Endodermal cell (in vitro differentiated cells): ENCODE measurements around the gene SNX20. TPM values are rescaled to one million over a fixed set of nuclear protein-coding genes. Genes with fewer than 3 reads are reported as not detected.

Source experiments
- DNase-seq: peaks from one replicate; pipeline ENCODE4 v3.0.0-alpha.2; 2017
- H3K27ac ChIP-seq: 2 replicates; pipeline ENCODE4 v1.5.1; 2013; ENCODE audit warnings: mild to moderate bottlenecking, low read depth, low read length, moderate library complexity
- H3K27me3 ChIP-seq: 2 replicates; pipeline ENCODE4 v1.6.1; 2013; ENCODE audit warnings: mild to moderate bottlenecking, low read length, moderate library complexity; ENCODE audit not compliant: insufficient read depth, control insufficient read depth, poor library complexity, severe bottlenecking
- H3K36me3 ChIP-seq: 2 replicates; pipeline ENCODE4 v1.7.0; 2013; ENCODE audit warnings: mild to moderate bottlenecking, low read length, moderate library complexity; ENCODE audit not compliant: control insufficient read depth, insufficient read depth
- H3K4me1 ChIP-seq: one replicate; pipeline ENCODE4 v1.7.0; 2013; ENCODE audit warnings: low read length; ENCODE audit not compliant: control insufficient read depth, insufficient read depth
- H3K4me3 ChIP-seq: 2 replicates; pipeline ENCODE4 v1.5.1; 2013; ENCODE audit warnings: mild to moderate bottlenecking, low read length, moderate library complexity
- H3K9ac ChIP-seq: 2 replicates; pipeline ENCODE4 v1.6.1; 2013; ENCODE audit warnings: mild to moderate bottlenecking, low read length, moderate library complexity; ENCODE audit not compliant: poor library complexity, severe bottlenecking; ENCODE audit errors: extremely low read depth
- H3K9me3 ChIP-seq: 2 replicates; pipeline ENCODE4 v1.6.1; 2013; ENCODE audit warnings: mild to moderate bottlenecking, low read length, moderate library complexity; ENCODE audit not compliant: control insufficient read depth
- H3K27ac Mint-ChIP-seq: 2 replicates; pipeline ENCODE4 v1.8.0; 2020; ENCODE audit warnings: mixed read lengths
- H3K27me3 Mint-ChIP-seq: 2 replicates; pipeline ENCODE4 v1.8.0; 2021; ENCODE audit warnings: mild to moderate bottlenecking, mixed read lengths; ENCODE audit not compliant: insufficient read depth
- H3K36me3 Mint-ChIP-seq: 2 replicates; pipeline ENCODE4 v1.8.0; 2020; ENCODE audit warnings: low read depth, mixed read lengths
- H3K4me1 Mint-ChIP-seq: 2 replicates; pipeline ENCODE4 v1.8.0; 2020; ENCODE audit warnings: mixed read lengths
- H3K4me3 Mint-ChIP-seq: 2 replicates; pipeline ENCODE4 v1.8.0; 2020; ENCODE audit warnings: mild to moderate bottlenecking, moderate library complexity, mixed read lengths
- H3K9me3 Mint-ChIP-seq: 2 replicates; pipeline ENCODE4 v1.8.0; 2020; ENCODE audit warnings: mild to moderate bottlenecking, mixed read lengths
- WGBS, 2 experiments: methylation state at CpG; one replicate each; pipeline versions ENCODE4 v1.1.5 to v1.1.7; 2013; ENCODE audit warnings: missing lambda C conversion rate in 2 of 2, mixed read lengths in 1 of 2; ENCODE audit not compliant: insufficient coverage in 1 of 2, insufficient read length in 1 of 2; 5-methylcytosine and 5-hydroxymethylcytosine counted together
- total RNA-seq, 2 donors: library from RNA; stranded (reverse); fragmentation: NEBNext Ultra II Directional in 1 of 2; extraction: Animal tissue kit (Norgen Biotek cat#: 25700) in 1 of 2; gene quantifications; 2 replicates in 1 of 2; 3 replicates in 1 of 2; pipeline ENCODE4 v1.2.1, GENCODE V29; 2021
- TF ChIP-seq, protein P1 (sequence below): fragments of 200-600 bp; sonication (generic); conservative IDR thresholded peaks from 2 replicates; pipeline ENCODE4 v1.5.0; 2021; ENCODE audit warnings: antibody characterized with exemption, mild to moderate bottlenecking

SNX20 gene
- total RNA-seq, 2 donors from 2014 or later, result not detected

DNA sequence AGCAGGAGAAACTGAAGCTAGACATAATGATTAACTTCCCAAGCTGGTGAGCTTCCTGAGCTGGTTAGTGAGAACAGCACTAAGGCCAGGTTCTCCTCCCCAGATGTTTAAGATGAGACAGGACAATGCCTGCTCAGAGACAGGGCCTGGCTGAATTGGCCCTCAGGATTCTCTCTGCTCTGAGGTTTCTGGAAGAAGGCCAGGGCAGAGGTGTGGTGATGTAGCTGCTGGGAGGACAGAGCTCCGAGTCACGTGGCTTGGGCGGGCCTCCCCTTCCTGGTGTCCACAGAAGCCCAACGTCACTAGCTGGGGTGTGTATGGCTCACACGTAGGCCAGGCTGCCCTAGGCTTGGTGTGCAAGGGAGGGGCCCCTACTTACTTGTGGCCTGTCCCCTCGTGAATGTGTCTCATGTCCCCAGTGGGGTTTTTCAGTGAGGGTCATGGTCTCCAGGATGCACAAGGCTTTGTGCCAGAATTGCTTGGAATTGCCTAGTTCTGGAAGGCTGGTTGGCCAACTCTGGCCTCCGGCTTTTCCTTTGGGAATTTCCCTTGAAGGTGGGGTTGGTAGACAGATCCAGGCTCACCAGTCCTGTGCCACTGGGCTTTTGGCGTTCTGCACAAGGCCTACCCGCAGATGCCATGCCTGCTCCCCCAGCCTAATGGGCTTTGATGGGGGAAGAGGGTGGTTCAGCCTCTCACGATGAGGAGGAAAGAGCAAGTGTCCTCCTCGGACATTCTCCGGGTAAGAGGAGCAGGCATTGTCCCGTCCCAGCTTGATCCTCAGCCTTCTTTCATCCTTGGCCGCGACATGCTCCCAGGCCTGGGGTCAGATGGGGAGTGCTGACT is 15.7 kb upstream of the SNX20 start:
- Mint-ChIP-seq H3K27ac (no peak overlapping the region), H3K4me1 (peaks cover 6% of the 10 kb centered on the region), H3K36me3 (no peaks in the 10 kb centered on the region), H3K4me3 (no peak overlapping the region), H3K9me3 (no peaks in the 10 kb centered on the region), H3K27me3 (peaks cover 31% of the 10 kb centered on the region)
- WGBS, 2 experiments, result 85 to 93% methylated on average over 7 to 15 of the region's 15 CpGs
- Histone ChIP-seq H3K4me3 (no peak overlapping the region), H3K27me3 (peaks cover 36% of the 10 kb centered on the region), H3K36me3 (no peaks in the 10 kb centered on the region), H3K4me1 (no peaks in the 10 kb centered on the region), H3K9ac (no peak overlapping the region), H3K27ac (no peak overlapping the region), H3K9me3 (no peaks in the 10 kb centered on the region)
- DNase-seq, result peak; percentile 39
- TF ChIP-seq, protein P1, sequence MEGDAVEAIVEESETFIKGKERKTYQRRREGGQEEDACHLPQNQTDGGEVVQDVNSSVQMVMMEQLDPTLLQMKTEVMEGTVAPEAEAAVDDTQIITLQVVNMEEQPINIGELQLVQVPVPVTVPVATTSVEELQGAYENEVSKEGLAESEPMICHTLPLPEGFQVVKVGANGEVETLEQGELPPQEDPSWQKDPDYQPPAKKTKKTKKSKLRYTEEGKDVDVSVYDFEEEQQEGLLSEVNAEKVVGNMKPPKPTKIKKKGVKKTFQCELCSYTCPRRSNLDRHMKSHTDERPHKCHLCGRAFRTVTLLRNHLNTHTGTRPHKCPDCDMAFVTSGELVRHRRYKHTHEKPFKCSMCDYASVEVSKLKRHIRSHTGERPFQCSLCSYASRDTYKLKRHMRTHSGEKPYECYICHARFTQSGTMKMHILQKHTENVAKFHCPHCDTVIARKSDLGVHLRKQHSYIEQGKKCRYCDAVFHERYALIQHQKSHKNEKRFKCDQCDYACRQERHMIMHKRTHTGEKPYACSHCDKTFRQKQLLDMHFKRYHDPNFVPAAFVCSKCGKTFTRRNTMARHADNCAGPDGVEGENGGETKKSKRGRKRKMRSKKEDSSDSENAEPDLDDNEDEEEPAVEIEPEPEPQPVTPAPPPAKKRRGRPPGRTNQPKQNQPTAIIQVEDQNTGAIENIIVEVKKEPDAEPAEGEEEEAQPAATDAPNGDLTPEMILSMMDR, result no peak

DNA sequence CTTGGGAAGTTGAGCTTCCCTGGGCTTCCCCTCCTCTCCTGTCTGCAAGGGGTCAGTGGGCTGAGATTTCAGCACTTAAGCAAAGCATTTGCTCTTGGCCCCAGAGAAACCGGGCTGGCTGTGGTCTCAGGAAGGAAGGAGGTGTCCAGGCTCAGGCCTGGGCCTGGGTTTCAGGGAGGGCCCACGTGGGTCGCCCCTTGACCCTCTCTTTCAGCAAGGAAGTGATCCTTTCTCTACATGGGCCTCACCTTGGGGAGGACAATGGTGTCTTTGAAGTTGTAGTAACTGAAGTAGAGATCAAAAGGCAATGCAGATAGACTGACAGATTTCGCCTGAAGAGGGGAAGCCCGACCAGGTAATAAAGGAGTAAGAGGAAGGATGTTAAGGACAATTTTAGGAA is 15.0 kb upstream of the SNX20 start:
- H3K9ac ChIP-seq, result no peak overlapping the region
- Mint-ChIP-seq H3K36me3 (no peaks in the 10 kb centered on the region), H3K27ac (no peak overlapping the region), H3K4me1 (peaks cover 6% of the 10 kb centered on the region), H3K4me3 (no peak overlapping the region), H3K27me3 (peaks cover 31% of the 10 kb centered on the region), H3K9me3 (no peaks in the 10 kb centered on the region)
- H3K4me1 ChIP-seq, result no peaks in the 10 kb centered on the region
- DNase-seq, result peak; percentile 37
- H3K27ac ChIP-seq, result no peak overlapping the region
- H3K36me3 ChIP-seq, result no peaks in the 10 kb centered on the region
- H3K9me3 ChIP-seq, result no peaks in the 10 kb centered on the region
- WGBS, 2 experiments, result 60 to 64% methylated on average over 3 to 5 of the region's 5 CpGs
- TF ChIP-seq, protein P1, result no peak
- H3K4me3 ChIP-seq, result no peak overlapping the region
- peaks cover 39% of the 10 kb centered on the region for H3K27me3 ChIP-seq

DNA sequence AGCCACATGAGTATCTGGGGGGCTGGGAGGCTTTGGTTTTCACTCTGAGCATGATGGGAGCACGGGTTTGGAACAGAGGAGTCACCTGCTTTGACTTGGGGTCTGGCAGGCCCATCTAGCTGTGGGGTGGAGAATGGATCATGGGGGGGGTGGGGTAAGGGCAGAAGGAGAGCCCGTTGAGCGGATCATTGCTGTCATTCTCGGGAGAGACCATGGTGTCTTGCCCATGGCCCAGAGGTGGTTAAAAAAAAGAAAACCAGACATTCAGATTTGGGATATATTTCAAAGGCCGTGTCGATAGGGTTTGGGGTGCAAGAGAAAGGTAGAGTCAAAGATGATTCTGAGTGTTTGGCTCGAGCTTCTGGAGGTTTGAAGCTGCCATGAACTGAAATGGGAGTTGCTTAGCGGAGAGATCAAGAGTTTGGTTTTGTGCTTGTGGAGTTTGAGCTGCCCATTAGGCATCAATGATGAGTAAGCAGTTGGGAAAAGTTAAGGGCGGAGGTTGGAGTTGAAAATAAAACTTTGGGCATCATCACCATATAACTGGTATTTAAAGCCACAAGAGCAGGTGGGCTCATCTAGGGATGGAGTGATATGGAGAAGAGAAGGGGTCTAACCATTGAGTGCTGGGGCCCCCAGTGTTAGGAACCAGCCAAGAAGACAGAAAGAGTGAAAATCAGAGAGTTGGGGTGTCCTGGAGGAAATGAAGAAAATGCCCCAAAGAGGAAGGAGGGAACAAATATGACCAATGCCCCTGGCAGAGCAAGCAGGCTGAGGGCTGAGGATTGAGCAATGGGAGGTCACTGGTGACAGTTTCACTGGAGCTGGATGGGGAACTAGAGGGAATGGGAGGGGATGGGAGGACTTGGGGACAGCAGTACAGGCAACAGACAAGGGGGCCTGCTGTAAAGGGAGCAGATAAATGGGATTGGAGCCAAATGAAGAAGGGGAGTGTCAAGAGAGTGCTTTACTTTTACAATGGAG is 14.2 kb upstream of the SNX20 start:
- no peaks in the 10 kb centered on the region for H3K36me3 Mint-ChIP-seq
- no peaks in the 10 kb centered on the region for H3K9me3 Mint-ChIP-seq
- H3K4me3 Mint-ChIP-seq, result no peak overlapping the region
- Histone ChIP-seq H3K4me1 (no peaks in the 10 kb centered on the region), H3K36me3 (no peaks in the 10 kb centered on the region), H3K27me3 (peaks cover 39% of the 10 kb centered on the region), H3K9me3 (no peaks in the 10 kb centered on the region), H3K9ac (no peak overlapping the region), H3K27ac (no peak overlapping the region), H3K4me3 (no peak overlapping the region)
- DNase-seq, result peak; percentile 18
- H3K4me1 Mint-ChIP-seq, result peaks cover 6% of the 10 kb centered on the region
- TF ChIP-seq, protein P1, result no peak
- H3K27me3 Mint-ChIP-seq, result peaks cover 31% of the 10 kb centered on the region
- WGBS, 2 experiments, result 94 to 96% methylated on average over 7 to 9 of the region's 9 CpGs
- H3K27ac Mint-ChIP-seq, result no peak overlapping the region
